Measurements from ENCODE around the gene C9.

- TF ChIP-seq MAZ (IDR thresholded peaks at IDR 0.05; ENCODE audit: borderline replicate concordance, low read depth, low read length) (no peak), CTCF (conservative IDR thresholded peaks at IDR 0.05; ENCODE audit: low read depth, low read length) (no peak), SMC3 (IDR thresholded peaks at IDR 0.05; ENCODE audit: low read depth, low read length) (no peak), RFX5 (IDR thresholded peaks at IDR 0.05; ENCODE audit: low read depth, low read length) (no peak), NFE2L2 (IDR thresholded peaks at IDR 0.05; ENCODE audit: low read depth, low read length) (no peak), RAD21 (IDR thresholded peaks at IDR 0.05; ENCODE audit: low read length) (no peak), POLR2A (IDR thresholded peaks at IDR 0.05; ENCODE audit: low read depth, low read length) (no peak), CEBPB (IDR thresholded peaks at IDR 0.05; ENCODE audit: low read depth, low read length) (no peak), USF2 (IDR thresholded peaks at IDR 0.05; ENCODE audit: low read depth, low read length) (no peak), CHD1 (IDR thresholded peaks at IDR 0.05; ENCODE audit: low read depth, low read length) (no peak), FOS (IDR thresholded peaks at IDR 0.05; ENCODE audit: low read depth, low read length) (no peak), BHLHE40 (IDR thresholded peaks at IDR 0.05; ENCODE audit: low read depth, low read length) (no peak)
Observed at GRCh38 chr5:39377613-39378012, 13.3 kb upstream of the C9 start.
